Stimulated activated CD4-positive, alpha-beta T cell treated with anti-CD3 and anti-CD28 coated beads, TNF-alpha, amount 100 ng/mL, for 4 hours (primary cell): Measurements from ENCODE around the gene TTC27.

Experiments
- DNase-seq, 3 experiments: peaks; one replicate each; pipeline ENCODE4 v3.0.0-alpha.2; 2020; ENCODE audit warnings: low read depth in 3 of 3

TTC27 gene

DNA sequence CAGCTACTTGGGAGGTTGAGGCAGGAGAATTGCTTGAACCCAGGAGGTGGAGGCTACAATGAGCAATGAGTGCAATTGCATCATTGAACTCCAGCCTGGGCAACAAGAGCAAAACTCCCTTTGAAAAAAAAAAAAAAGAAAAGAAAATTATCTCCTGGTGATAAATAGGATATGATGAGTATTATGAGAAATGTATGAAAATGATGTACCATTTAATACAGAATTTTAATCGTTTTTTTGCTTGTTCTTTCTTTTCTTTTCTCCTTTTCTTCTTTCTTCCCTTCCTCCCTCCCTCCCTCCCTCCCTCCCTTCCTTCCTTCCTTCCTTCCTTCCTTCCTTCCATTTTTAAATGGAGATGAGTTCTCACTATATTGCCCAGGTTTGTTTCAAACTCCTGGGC, 40.4 kb downstream of the TTC27 start:
- DNase-seq: no peak

GRCh38 chr2:32671885-32672533, 44.2 kb downstream of the TTC27 start:
- DNase-seq: no peak

- no peak for DNase-seq
Observed at GRCh38 chr2:32678825-32679224, 51.0 kb downstream of the TTC27 start.

DNA sequence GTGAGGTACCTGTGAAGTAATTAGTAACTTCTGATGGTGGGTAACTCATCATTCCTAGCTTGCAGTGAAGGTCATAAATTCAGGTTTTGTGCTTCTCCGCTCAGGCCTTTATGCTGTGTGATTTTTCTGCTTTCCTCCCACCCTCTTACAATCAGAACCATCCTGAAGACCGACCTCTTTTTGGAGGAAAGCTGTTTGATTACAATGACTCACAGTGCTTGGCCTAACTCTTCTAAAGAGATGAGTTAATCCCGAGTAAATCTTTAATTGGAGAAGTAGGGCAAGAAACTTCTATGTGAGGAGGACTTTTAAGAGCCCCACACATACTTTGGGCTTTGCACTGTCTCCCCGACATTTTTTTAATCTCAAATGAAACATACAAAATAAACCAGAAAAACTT, 53.1 kb downstream of the TTC27 start:
- no peak for DNase-seq

- DNase-seq: no peak
Observed at GRCh38 chr2:32683520-32684086, 55.8 kb downstream of the TTC27 start.

- DNase-seq: no peak
Observed at GRCh38 chr2:32688541-32688940, 60.7 kb downstream of the TTC27 start.

DNA sequence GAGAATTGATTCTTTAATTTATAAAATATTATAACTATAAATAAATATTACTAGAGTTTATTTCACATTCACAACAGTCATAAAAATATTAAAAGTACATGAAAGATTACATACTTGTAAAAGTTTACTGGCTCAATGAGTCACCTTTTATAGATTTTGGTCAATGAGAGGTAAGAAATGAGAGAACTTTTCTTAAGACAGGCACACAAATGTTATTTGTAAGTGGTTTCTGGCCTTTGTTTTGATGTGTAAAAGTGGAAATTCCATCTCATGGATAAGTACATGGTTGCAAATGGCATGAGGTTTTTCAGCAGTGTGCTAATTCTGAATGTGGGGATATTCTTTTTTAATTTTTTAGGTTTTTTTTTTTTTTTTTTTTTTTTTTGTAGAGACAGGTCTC, 63.8 kb downstream of the TTC27 start:
- no peak for DNase-seq

GRCh38 chr2:32696439-32696838, 68.6 kb downstream of the TTC27 start:
- no peak for DNase-seq

GRCh38 chr2:32697156-32697555, 69.3 kb downstream of the TTC27 start:
- DNase-seq: no peak

- DNase-seq: no peak
Observed at GRCh38 chr2:32699151-32699550, 71.3 kb downstream of the TTC27 start.

- no peak for DNase-seq
Observed at GRCh38 chr2:32701806-32702205, 74.0 kb downstream of the TTC27 start.

- no peak for DNase-seq
Observed at GRCh38 chr2:32702303-32703064, 74.6 kb downstream of the TTC27 start.

DNA sequence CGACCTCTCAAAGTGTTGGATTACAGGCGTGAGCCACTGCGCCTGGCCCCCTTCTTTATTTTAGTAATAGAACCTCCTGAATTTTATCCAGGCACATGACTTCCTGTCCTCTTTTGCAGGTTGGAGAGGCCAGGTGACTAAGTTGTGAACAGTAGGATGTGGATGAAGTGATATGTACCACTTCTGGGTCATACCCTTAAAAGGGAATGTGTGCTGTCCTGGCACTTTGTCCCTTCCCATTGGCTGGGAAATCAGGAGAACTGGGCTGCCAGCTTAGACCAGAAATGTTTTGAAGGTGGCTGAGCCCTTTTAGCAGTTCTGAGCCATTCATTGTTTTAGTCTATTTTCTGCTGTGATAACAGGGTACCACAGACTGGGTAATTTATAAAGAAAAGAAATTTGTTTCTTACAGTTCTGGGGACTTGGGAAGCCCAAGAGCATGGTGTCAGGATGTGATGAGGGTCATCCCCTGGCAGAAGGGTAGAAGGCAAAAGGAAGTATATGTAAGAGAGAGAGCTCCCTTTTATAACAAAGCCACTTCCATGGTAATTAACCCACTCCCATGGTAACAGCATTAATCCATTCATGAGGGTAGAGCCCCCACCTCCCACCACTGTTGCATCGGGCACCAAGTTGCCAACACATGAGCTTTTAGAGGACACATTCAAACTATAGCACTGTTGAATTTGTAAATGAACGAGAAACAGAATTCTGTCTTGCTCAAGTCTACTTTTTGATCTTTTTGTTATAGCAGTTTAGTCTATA, 79.1 kb downstream of the TTC27 start:
- DNase-seq: no peak

DNA sequence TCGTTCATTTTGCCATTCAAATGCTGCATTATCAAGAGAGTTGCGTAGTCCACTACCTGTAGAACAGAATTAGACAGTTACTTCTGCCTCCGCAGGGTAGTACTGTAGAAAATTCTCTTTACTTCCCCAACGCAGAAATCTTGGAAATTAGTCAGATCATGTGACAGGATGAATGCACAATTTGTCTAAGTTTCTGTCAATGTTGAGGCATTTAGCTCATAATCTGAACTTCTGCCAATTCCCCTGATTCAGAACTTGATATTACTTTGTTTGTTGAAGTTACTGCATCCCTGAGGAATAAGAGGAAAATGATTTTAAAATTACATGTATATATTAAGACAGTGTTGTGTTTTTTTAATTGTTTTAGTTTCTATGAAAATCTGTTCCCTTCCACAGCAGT, 83.4 kb downstream of the TTC27 start:
- DNase-seq: no peak

DNA sequence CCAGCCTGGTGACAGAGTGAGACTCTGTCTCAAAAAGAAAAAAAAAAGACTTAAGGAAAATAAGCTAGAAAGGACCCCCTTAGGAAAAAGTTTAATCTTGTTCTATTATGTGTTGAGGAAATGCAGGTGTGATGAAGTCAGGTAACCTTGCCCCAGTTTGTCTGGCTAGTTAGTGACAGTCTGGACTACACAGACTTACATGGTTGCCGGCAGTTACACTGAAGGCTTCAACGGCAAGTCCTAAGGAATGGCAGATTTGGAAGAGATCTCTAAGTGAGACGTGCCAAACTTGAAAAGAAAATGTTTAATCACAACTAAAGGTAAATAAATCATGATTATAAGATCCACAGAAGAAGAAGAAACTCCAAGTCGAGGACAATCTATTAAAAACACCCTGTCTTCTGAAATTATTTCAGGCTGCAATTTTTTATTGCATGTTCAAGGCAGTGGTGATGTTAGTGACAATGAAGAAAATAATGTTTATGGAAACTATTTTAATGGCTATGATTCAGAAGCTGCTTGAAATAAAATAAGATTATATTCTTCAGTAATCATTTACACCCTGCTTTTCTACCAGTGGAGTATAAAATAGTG, 84.2 kb downstream of the TTC27 start:
- DNase-seq: no peak

- no peak for DNase-seq
Observed at GRCh38 chr2:32712870-32713269, 85.0 kb downstream of the TTC27 start.

DNA sequence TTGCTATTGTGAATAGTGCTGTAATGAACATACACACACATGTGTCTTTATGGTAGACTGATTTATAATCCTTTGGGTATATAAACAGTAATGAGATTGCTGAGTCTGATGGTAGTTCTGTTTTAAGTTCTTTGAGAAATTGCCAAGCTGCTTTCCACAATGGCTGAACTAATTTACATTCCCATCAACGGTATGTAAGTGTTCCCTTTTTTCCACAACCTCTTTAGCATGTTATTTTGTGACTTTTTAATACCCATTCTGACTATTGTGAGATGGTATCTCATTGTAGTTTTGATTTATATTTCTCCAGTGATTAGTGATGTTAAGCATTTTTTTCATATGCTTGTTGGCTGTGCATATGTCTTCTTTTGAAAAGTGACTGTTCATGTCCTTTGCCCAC, 86.7 kb downstream of the TTC27 start:
- DNase-seq: no peak

DNA sequence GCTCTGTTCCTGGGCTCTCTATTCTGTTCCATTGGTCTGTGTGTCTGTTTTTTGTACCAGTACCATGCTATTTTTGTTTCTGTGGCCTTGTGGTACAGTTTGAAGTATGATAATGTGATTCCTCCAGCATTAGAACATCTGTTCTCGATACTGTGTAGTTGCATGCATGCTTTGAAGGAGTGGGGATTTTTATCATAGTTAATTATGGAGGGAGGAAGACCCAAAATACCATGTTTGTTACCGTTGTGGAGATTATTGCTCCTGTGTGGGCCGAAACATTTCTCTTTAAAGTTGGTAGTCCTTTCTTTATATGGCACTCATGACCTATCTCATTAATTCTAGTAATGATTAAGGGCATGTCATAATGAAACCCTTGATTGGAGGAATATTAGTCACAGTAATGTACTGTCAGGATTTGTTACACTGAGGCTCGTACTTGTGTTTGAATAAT, 87.6 kb downstream of the TTC27 start:
- no peak for DNase-seq

DNA sequence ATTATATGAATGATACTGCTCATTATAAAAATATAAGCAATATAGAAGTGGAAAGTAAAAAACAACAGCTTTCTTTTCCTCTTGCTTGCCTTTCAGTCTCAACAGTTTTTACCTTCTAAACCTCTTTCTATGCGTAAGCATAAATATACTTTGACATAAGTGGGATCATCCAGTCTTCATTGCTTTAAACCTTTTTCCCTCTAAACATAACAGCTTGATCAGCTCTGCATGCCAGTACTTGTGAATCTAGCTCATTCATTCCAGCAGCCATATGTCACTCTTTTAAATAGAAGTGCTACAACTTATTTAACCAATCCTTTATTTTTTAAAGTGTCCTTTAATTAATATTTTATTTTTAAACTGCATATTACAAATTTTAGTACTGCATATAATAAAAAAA, 88.1 kb downstream of the TTC27 start:
- DNase-seq: no peak

GRCh38 chr2:32716598-32716997, 88.7 kb downstream of the TTC27 start:
- DNase-seq: no peak

GRCh38 chr2:32718752-32719151, 90.9 kb downstream of the TTC27 start:
- DNase-seq: no peak

DNA sequence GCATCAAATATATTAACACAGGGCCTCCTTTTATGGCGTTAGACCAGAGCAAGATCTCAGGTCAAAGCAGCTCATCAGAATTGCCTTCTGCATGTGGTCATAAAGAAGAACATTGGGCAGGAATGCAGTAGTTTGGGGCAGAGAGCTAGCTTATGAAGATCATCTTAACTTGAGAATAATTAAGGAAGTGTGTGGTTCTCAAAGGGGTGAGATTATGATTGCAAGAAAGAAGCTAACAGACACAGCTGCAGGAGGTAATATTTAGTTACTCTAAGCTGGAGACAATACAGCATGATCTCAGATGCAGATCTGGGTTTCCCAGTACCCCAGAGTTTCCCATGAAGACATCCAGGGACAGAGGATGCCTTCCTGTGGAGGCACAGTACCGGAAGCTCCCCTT, 91.6 kb downstream of the TTC27 start:
- DNase-seq: no peak
